ENCODE results near the gene SCFD2.
"Not testable (repeated sequence)": the region's sequence is repeated elsewhere in the genome, so short reads cannot be mapped to it uniquely, and the experiment has no call there.

Gene SCFD2

GRCh38 chr4:52840531-52841370, 525.1 kb downstream of the SCFD2 start:
- DNase-seq = no peak

DNA sequence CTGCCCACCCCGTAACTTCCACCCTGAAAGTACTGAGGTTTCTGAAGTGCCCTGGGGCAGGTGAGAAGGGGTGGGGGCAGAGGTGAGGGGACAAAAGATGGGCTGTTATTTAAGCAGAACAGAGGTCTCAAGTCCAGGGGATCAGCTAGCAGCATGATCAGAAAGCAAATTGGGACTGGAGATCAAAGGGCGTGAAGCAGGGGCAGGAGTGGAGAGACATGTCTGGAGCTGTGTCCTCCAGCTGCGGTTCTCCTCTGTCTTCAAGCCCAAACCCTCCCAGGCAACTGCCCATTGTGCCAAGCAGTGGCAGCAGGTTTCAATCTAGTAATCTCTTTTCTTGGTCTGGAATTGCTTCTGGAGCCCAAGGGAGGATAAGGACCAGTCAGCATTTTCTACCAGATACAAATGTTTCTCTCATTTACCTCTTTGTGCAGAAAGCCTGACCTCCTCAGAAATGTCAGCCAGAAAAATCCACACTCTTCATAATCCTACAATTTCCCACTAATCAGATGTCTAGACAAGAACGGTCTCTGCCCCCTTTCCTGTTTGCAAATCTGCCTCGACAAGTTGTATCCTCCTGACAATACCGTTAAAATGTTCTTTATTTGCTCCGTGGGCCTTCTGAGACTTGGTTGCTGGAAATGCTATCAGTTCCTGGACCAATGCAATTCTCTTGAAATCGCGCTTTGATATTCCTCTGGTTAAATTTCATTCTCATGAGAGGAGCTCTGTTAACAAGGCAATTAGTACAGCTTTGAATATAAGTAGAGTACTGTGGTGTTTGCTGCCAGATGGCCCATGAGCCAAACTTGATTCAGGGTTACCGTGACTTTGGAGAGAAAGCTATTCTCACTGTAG, 526.9 kb downstream of the SCFD2 start:
- no peak for DNase-seq

DNA sequence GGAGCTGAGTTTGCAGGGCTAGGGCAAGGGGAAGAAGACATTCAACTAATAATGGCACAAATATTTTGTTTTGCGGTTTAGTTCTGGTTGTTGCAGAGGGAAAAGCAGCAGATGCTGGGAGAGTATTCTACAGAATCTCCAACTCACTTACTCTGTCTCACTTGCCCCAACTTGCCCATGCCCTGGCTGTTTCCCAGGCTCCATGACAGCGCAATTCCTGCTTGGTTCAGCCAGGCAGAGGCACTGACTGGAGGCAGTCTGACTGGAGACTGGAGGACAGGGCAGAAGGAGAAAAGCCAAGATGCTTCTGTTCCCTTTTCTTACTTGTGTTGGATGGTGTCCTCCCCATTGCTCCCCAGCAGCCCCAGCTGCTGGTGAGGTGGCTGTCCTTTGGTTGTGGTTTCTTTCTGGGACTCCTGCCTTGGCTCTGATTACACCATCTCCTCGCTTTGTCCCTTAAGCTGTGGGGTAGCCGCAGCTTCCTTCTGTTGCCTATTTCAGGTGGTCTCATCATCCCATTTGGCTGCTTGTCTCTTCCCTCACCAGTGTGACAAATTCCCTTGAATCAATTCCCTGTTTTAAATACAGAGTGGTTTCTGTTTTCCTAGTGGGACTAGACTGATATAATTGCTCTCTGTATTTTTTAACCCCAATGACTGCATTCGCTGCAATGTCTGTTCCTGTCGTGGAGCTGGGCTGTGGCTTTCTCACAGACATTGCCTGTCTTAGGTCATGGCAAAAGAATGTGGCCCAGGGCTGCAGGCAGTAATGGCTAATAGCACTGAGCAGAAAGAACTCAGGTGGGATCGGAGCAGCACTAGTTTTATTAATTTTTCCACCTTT, 527.9 kb downstream of the SCFD2 start:
- peak; percentile 80 for DNase-seq

GRCh38 chr4:52836678-52837077, 529.2 kb downstream of the SCFD2 start:
- DNase-seq = peak; percentile 61

DNA sequence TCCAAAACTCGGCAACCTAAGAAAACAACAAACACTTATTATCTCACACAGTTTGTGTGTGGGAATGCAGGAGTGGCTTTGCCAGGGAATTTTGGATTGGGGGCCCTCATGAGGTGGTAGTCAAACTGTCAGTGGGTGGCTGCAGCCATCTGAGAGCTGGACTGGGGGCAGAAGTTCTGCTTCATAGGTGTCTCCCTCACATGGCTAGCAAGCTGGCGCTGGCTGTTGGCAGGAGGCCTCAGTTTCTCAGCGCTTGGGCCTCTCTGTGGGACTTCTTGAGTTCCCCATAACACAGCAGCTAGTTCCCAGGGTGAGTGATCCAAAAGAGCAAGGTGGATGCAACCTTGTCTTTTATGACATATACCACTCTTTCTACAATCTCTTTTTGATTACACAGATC, 529.7 kb downstream of the SCFD2 start:
- no peak for DNase-seq

DNA sequence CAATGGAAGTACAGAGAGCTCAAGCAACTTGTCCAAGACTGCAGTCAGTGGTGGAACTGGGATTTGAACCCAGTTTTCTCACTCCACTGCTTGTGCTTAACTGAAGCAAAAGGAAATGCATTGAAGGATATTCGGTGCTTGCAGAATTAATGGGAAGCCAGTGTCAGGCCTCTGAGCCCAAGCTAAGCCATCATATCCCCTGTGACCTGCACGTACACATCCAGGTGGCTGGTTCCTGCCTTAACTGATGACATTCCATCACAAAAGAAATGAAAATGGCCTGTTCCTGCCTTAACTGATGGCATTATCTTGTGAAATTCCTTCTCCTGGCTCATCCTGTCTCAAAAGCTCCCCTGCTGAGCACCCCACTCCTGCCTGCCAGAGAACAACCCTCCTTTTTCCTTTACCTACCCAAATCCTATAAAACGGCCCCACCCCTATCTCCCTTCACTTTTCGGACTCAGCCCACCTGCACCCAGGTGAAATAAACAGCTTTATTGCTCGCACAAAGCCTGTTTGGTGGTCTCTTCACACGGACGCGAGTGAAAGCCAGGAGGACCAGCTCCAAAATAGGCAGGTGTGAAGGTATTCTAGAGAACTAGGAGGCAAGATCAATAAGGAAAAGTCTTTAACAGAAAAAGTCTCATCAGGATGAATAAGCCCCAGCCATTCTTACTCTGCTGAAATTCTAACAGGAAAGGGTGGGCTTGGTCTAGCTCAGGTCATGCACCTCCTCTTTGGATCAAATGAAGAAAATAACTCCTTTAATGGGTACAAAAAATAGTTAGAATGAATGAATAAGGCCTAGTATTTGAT, 531.0 kb downstream of the SCFD2 start:
- not testable (repeated sequence) for DNase-seq

- DNase-seq = no peak
Observed at GRCh38 chr4:52833941-52834525, 531.8 kb downstream of the SCFD2 start.

GRCh38 chr4:52825460-52826090, 540.3 kb downstream of the SCFD2 start:
- DNase-seq = no peak

- DNase-seq = peak; percentile 74
Observed at GRCh38 chr4:52824603-52825459, 541.0 kb downstream of the SCFD2 start.

- DNase-seq = no peak
Observed at GRCh38 chr4:52824270-52824602, 541.6 kb downstream of the SCFD2 start.

DNA sequence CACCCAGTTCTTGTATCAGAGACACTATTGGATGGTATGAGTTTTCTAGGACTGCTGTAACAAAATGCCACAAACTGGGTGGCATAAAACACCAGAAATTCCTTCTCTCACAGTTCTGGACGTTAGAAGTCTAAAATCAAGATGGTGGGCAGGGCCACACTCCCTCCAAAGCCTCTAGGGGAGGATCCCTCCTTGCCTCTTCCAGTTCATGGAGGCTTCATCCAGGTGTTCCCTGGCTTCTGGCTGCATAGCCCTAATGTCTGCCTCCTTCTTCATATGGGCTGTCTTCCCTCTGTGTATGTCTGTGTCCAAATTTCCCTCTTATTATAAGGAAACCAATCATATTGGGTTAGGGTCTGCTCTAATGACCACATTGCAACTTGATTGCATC, 542.2 kb downstream of the SCFD2 start:
- no peak for DNase-seq

Measured in fibroblast of skin of right quadriceps (primary cell).